OCI-LY3 (cell line): ENCODE data around the gene HDX.
"Not testable (repeated sequence)": the region's sequence is repeated elsewhere in the genome, so short reads cannot be mapped to it uniquely, and the experiment has no call there.

ENCODE experiments used
- H2AFZ ChIP-seq: fragments of 200-600, 300-600 bp; shearing (Covaris generic); 2 replicates; pipeline ENCODE4 v1.6.0; 2014; ENCODE audit warnings: antibody characterized with exemption, low read depth, low read length
- H3K27ac ChIP-seq: fragments of 200-600, 300-600 bp; sonication (generic); 2 replicates; pipeline ENCODE4 v1.5.1; 2014; ENCODE audit warnings: mild to moderate bottlenecking, low read length, moderate library complexity, mixed read lengths
- H3K27me3 ChIP-seq: fragments of 200-600, 300-600 bp; sonication (generic); 2 replicates; pipeline ENCODE4 v1.6.1; 2014; ENCODE audit warnings: low read depth, low read length, mixed read lengths
- H3K36me3 ChIP-seq: fragments of 200-600, 300-600 bp; sonication (generic); replicated peaks from 2 replicates; pipeline ENCODE3; 2014; ENCODE audit warnings: low read depth, low read length, mixed read lengths
- H3K4me1 ChIP-seq: fragments of 300-600, 200-600 bp; sonication (generic); 2 replicates; pipeline ENCODE4 v1.6.1; 2014; ENCODE audit warnings: low read length, mixed read lengths
- H3K4me2 ChIP-seq: fragments of 200-600, 300-600 bp; sonication (generic); 2 replicates; pipeline ENCODE4 v1.6.1; 2014; ENCODE audit warnings: low read length, mixed read lengths
- H3K4me3 ChIP-seq: fragments of 300-600, 200-600 bp; sonication (generic); 2 replicates; pipeline ENCODE4 v1.5.1; 2014; ENCODE audit warnings: antibody characterized with exemption, mild to moderate bottlenecking, low read length, moderate library complexity
- H3K79me2 ChIP-seq: fragments of 300-600, 200-600 bp; shearing (Covaris generic); 2 replicates; pipeline ENCODE4 v1.6.1; 2014; ENCODE audit warnings: mild to moderate bottlenecking, low read length, mixed read lengths
- H3K9ac ChIP-seq: fragments of 300-600, 200-600 bp; shearing (Covaris generic); 2 replicates; pipeline ENCODE4 v1.6.0; 2014; ENCODE audit warnings: mild to moderate bottlenecking, low read length, moderate library complexity
- H3K9me3 ChIP-seq: fragments of 200-600, 300-600 bp; shearing (Covaris generic); 2 replicates; pipeline ENCODE4 v1.6.1; 2014; ENCODE audit warnings: low read length, mixed read lengths; ENCODE audit not compliant: insufficient read depth
- H4K20me1 ChIP-seq: fragments of 200-600, 300-600 bp; sonication (generic); 2 replicates; pipeline ENCODE4 v1.6.1; 2016; ENCODE audit warnings: low read length, mixed read lengths; ENCODE audit not compliant: insufficient read depth
- EZH2phosphoT487 ChIP-seq: fragments of 200-600 bp; shearing (Covaris generic); IDR thresholded peaks from 2 replicates; pipeline ENCODE4 v1.6.1; 2018; ENCODE audit warnings: antibody characterized with exemption, mixed run types, low read depth
- TF ChIP-seq, protein P1 (sequence below): fragments of 200-600, 300-600 bp; sonication (generic); IDR thresholded peaks from 2 replicates; pipeline ENCODE4 v1.5.1; 2014; ENCODE audit warnings: antibody characterized with exemption, low read length, low read depth

HDX gene, protein sequence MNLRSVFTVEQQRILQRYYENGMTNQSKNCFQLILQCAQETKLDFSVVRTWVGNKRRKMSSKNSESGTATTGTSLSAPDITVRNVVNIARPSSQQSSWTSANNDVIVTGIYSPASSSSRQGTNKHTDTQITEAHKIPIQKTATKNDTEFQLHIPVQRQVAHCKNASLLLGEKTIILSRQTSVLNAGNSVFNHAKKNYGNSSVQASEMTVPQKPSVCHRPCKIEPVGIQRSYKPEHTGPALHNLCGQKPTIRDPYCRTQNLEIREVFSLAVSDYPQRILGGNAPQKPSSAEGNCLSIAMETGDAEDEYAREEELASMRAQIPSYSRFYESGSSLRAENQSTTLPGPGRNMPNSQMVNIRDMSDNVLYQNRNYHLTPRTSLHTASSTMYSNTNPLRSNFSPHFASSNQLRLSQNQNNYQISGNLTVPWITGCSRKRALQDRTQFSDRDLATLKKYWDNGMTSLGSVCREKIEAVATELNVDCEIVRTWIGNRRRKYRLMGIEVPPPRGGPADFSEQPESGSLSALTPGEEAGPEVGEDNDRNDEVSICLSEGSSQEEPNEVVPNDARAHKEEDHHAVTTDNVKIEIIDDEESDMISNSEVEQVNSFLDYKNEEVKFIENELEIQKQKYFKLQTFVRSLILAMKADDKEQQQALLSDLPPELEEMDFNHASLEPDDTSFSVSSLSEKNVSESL

DNA sequence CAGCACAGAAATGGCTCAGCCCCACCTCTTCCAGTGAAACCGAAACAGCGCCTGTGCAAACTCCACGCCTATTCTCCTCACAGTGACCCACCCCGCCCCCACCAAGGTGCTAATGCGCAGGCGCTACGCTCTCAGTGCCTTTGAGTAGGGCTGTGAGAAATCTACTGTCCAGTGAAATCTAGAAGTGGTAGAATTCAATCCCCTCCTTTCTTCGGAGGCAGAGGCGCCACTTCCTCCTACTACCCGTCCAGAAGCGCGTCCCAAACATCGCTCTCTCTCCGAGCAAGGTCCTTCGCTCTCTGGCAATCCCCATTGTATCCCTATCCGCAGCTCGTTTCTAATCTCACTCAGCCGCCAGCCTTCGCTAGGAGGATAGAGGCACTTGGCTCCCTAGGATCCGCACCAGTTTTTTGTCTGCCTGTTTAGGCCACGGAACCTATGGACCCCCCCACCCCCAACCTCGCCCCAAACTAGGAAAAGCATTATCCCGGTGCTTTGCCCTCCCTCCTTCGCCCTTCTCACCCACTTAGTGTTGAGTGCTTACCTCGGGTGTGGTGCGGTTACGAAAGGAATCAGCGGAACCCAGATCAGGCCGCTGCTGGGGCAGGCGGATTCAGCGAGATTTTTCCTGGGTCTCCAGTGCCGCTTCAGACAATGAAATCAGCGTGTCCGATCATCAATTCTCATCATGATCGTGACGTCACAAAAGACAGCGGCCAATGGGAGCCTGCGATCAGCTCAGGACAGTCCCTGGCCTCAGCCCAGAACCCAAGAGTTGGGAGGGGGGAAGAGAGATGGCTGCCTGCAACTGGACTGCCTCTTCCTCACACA, at the start of gene HDX:
TSS of gene HDX (minus strand) at position 656 of the 831 bp plus-strand sequence. CDS start 27,056 bp downstream, outside the sequence.
- TF ChIP-seq, protein P1, sequence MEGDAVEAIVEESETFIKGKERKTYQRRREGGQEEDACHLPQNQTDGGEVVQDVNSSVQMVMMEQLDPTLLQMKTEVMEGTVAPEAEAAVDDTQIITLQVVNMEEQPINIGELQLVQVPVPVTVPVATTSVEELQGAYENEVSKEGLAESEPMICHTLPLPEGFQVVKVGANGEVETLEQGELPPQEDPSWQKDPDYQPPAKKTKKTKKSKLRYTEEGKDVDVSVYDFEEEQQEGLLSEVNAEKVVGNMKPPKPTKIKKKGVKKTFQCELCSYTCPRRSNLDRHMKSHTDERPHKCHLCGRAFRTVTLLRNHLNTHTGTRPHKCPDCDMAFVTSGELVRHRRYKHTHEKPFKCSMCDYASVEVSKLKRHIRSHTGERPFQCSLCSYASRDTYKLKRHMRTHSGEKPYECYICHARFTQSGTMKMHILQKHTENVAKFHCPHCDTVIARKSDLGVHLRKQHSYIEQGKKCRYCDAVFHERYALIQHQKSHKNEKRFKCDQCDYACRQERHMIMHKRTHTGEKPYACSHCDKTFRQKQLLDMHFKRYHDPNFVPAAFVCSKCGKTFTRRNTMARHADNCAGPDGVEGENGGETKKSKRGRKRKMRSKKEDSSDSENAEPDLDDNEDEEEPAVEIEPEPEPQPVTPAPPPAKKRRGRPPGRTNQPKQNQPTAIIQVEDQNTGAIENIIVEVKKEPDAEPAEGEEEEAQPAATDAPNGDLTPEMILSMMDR = no peak
- TF ChIP-seq EZH2phosphoT487 = no peak

DNA sequence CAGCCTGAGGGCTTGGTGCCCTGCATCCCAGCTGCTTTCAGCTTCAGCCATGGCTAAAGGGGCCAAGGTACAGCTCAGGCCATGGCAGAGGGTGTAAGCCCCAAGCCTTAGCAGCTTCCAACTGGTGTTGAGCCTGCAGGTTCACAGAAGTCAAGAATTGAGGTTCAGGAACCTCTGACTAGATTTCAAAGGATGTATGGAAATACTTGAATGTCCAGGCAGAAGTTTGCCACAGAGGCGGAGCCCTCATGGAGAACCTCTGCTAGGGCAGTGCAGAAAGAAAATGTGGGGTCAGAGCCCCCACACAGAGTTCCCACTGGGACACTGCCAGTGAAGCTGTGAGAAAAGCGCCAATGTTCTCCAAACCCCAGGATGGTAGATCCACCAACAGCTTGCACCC, 39.1 kb upstream of the HDX start:
- H3K4me3 ChIP-seq, H4K20me1 ChIP-seq, H3K4me1 ChIP-seq, H3K79me2 ChIP-seq, H3K27me3 ChIP-seq, H3K36me3 ChIP-seq, H3K4me2 ChIP-seq, H3K27ac ChIP-seq, H3K9me3 ChIP-seq, H3K9ac ChIP-seq, H2AFZ ChIP-seq: not testable (repeated sequence)

More for the DNA sequence above, at the start of gene HDX:
- Histone ChIP-seq H3K4me1 (no peaks in the 10 kb centered on the region), H3K9me3 (no peaks in the 10 kb centered on the region), H3K36me3 (no peaks in the 10 kb centered on the region), H3K27me3 (no peaks in the 10 kb centered on the region), H2AFZ (no peak within 1 kb of the TSS), H3K79me2 (no peaks in the 10 kb centered on the region), H3K27ac (no peak within 1 kb of the TSS), H3K4me2 (no peak within 1 kb of the TSS), H4K20me1 (no peaks in the 10 kb centered on the region), H3K4me3 (no peak within 1 kb of the TSS), H3K9ac (no peak within 1 kb of the TSS)

DNA sequence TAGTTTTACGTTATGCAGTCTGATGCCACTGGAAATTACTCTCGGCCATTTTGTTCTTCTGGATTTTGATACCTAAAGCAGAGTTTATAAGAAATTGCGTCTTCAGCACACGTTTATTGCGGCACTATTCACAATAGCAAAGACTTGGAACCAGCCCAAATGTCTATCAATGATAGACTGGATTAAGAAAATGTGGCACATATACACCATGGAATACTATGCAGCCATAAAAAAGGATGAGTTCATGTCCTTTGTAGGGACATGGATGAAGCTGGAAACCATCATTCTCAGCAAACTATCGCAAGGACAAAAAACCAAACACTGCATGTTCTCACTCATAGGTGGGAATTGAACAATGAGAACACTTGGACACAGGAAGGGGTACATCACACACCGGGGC, 35.4 kb upstream of the HDX start:
- H3K27me3 ChIP-seq, H3K4me3 ChIP-seq, H3K9ac ChIP-seq, H3K36me3 ChIP-seq, H4K20me1 ChIP-seq, H3K9me3 ChIP-seq, H2AFZ ChIP-seq, H3K4me1 ChIP-seq, H3K79me2 ChIP-seq, H3K4me2 ChIP-seq, H3K27ac ChIP-seq: not testable (repeated sequence)

DNA sequence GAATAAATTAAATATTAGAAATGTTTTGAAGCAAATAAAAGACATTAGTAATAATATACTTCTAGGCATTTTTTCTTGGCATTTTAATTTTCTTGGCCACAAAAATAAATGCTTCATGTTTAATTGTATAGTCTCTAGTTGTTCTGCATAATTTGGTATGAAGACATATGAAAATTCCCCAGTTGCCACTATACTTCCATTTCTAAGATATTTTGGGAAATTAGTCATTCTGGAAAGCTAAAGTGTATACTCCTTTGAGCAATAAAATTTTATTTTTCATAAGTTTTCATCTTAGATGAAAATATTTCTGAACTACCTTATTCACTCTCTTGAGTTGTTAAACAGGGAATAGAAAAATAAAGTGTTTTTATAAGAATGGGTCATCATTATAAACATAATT, 13.8 kb downstream of the HDX start:
- H3K9ac ChIP-seq = no peak overlapping the region
- H3K4me1 ChIP-seq = peaks cover 19% of the 10 kb centered on the region
- H3K9me3 ChIP-seq = no peaks in the 10 kb centered on the region
- H2AFZ ChIP-seq = no peak overlapping the region
- H3K4me3 ChIP-seq = no peak overlapping the region
- no peaks in the 10 kb centered on the region for H3K79me2 ChIP-seq
- no peak overlapping the region for H3K27ac ChIP-seq
- TF ChIP-seq, protein P1 = no peak
- no peak for TF ChIP-seq EZH2phosphoT487
- no peaks in the 10 kb centered on the region for H3K36me3 ChIP-seq
- H3K27me3 ChIP-seq = no peaks in the 10 kb centered on the region
- H3K4me2 ChIP-seq = no peak overlapping the region; the same call in 1 of the 2 replicates
- no peaks in the 10 kb centered on the region for H4K20me1 ChIP-seq
